Smooth muscle cell (in vitro differentiated cells): ENCODE results near the gene YPEL2. TPM values are rescaled to one million over a fixed set of nuclear protein-coding genes. Genes with fewer than 3 reads are reported as not detected.

Experiments
- DNase-seq: peaks from one replicate; lab custom pipeline; 2025; ENCODE audit not compliant: unreplicated experiment; lab: John Stamatoyannopoulos, UW
- H2AFZ ChIP-seq: fragments of 200-600 bp; sonication (generic); 2 replicates; pipeline ENCODE4 v1.6.0; 2016; ENCODE audit warnings: antibody characterized with exemption, low read depth, mild to moderate bottlenecking
- H3F3A ChIP-seq: fragments of 200-600 bp; sonication (generic); 2 replicates; pipeline ENCODE4 v1.6.0; 2017; ENCODE audit warnings: antibody characterized with exemption, low read depth
- H3K27ac ChIP-seq: fragments of 200-600 bp; sonication (generic); 2 replicates; pipeline ENCODE4 v1.5.1; 2016; ENCODE audit warnings: low read depth, mild to moderate bottlenecking
- H3K27me3 ChIP-seq: fragments of 200-600 bp; sonication (generic); 2 replicates; pipeline ENCODE4 v1.6.1; 2016; ENCODE audit warnings: low read depth, mild to moderate bottlenecking
- H3K36me3 ChIP-seq: fragments of 200-600 bp; sonication (generic); 2 replicates; pipeline ENCODE4 v1.5.1; 2016; ENCODE audit warnings: low read depth
- H3K4me1 ChIP-seq: fragments of 200-600 bp; sonication (generic); 2 replicates; pipeline ENCODE4 v1.5.1; 2016; ENCODE audit warnings: low read depth
- H3K4me2 ChIP-seq: fragments of 200-600 bp; sonication (generic); 2 replicates; pipeline ENCODE4 v1.6.0; 2016; ENCODE audit warnings: mild to moderate bottlenecking
- H3K4me3 ChIP-seq: fragments of 200-600 bp; sonication (generic); 2 replicates; pipeline ENCODE4 v1.5.1; 2016; ENCODE audit warnings: mild to moderate bottlenecking
- H3K79me2 ChIP-seq: fragments of 200-600 bp; sonication (generic); 2 replicates; pipeline ENCODE4 v1.6.0; 2016; ENCODE audit warnings: low read depth, mild to moderate bottlenecking
- H3K9ac ChIP-seq: fragments of 200-600 bp; sonication (generic); 2 replicates; pipeline ENCODE4 v1.6.0; 2016; ENCODE audit warnings: low read depth
- H3K9me3 ChIP-seq: fragments of 200-600 bp; sonication (generic); replicated peaks from 2 replicates; pipeline ENCODE4 v1.5.1; 2016; ENCODE audit warnings: low read depth
- H4K20me1 ChIP-seq: fragments of 200-600 bp; sonication (generic); 2 replicates; pipeline ENCODE4 v1.6.0; 2016; ENCODE audit warnings: low read depth
- WGBS: methylation state at CpG from one replicate; pipeline ENCODE4 v1.1.7; 2016; ENCODE audit warnings: low lambda C conversion rate; 5-methylcytosine and 5-hydroxymethylcytosine counted together
- polyA plus RNA-seq: library from polyadenylated mRNA; unstranded; fragments of >200 nt; fragmentation: Nextera tagmentation; extraction: Ambion mirVana; gene quantifications from 2 replicates; pipeline ENCODE4 v1.2.1, GENCODE V29; 2016
- total RNA-seq: library from RNA; depleted of rRNA; stranded (reverse); fragments of >200 nt; gene quantifications from 2 replicates; pipeline ENCODE4 v1.2.3, GENCODE V29; 2014
- TF ChIP-seq, protein P1 (sequence below): fragments of 200-600 bp; sonication (generic); IDR thresholded peaks from 2 replicates; pipeline ENCODE4 v1.5.1; 2017; ENCODE audit warnings: borderline replicate concordance, mild to moderate bottlenecking, antibody characterized with exemption; ENCODE audit not compliant: insufficient read depth, poor library complexity, severe bottlenecking

The YPEL2 gene
- total and polyA plus RNA-seq, 2 experiments from 2014 or later = 4.0 to 9.6 TPM

DNA sequence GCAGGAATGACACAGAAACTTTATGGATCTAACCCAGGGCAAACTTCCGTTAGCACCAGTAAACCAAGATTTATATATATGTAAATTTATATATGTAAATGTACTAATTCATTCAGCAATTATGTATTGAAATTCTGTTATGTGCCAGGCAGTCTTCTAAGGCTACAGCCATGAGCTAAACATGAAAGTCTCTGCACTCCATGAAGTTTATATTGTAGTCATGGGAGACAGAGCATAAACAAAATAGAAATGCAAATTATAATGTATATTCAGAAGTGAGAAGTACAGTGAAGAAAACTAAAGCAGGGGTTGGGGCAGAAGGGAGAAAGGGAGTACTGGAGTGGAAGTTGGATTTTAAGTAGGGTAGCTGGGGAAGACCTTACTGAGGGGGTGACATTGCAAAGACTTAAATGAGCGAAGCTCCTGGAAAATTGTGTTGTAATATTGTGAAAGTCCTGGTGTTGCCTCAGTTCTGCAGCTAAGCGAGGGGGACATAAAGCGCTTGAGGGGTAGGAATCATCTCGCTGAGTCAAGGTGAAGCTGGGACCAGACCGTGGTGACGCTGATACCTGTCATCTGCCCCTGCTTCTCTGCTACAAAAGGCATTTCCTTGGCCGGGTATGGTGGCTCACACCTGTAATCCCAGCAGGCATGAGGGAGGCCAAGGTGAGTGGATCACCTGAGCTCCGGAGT is 64.8 kb downstream of the YPEL2 start:
- Histone ChIP-seq H3K27ac (no peak overlapping the region), H3K4me3 (no peak overlapping the region), H3K27me3 (no peaks in the 10 kb centered on the region), H3K9me3 (no peaks in the 10 kb centered on the region), H3F3A (no peaks in the 10 kb centered on the region), H2AFZ (no peak overlapping the region), H3K36me3 (no peaks in the 10 kb centered on the region), H3K9ac (no peak overlapping the region), H4K20me1 (no peaks in the 10 kb centered on the region), H3K4me2 (no peak overlapping the region), H3K4me1 (no peaks in the 10 kb centered on the region), H3K79me2 (no peaks in the 10 kb centered on the region)
- WGBS = 98% methylated on average over 9 of the region's 9 CpGs
- no peak for DNase-seq
- TF ChIP-seq, protein P1, sequence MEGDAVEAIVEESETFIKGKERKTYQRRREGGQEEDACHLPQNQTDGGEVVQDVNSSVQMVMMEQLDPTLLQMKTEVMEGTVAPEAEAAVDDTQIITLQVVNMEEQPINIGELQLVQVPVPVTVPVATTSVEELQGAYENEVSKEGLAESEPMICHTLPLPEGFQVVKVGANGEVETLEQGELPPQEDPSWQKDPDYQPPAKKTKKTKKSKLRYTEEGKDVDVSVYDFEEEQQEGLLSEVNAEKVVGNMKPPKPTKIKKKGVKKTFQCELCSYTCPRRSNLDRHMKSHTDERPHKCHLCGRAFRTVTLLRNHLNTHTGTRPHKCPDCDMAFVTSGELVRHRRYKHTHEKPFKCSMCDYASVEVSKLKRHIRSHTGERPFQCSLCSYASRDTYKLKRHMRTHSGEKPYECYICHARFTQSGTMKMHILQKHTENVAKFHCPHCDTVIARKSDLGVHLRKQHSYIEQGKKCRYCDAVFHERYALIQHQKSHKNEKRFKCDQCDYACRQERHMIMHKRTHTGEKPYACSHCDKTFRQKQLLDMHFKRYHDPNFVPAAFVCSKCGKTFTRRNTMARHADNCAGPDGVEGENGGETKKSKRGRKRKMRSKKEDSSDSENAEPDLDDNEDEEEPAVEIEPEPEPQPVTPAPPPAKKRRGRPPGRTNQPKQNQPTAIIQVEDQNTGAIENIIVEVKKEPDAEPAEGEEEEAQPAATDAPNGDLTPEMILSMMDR = no peak

DNA sequence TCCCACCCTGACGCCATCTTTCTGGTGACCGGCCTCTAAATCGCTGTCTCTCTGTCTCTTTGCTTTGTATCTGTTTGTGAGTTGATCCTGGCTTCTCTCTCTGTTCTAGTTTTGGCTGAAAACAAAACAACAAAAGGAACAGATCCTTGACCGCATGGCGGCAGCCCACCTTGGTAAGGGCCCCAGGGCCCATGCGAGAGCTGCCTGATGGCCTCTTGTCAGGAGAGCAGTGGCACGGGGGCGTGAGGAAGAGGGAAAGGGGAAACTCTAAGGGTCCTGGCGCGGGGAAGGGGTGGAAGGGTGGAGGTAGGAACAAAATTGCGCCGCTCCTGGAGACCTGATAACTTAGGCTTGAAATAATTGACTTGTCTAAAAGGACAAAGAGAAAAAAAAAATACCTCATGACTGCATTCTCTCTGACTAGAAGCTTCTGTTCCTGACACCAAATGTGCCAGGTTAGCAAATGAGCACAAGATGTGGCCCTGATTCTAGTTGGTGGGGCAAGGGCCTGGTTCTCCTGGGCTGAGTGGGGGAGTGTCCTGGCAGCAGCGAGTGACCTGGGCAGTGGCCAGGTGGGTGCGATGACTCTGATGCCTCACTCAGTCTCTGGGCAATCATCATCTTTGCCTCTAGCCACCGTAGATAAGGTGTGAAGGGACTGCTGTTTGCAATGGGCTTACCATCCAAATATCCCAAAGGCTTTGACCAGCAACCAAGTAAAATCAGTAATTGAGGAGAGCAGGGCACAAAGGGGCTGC is 66.0 kb downstream of the YPEL2 start:
- H3K9me3 ChIP-seq = no peaks in the 10 kb centered on the region
- no peak overlapping the region for H3K27ac ChIP-seq
- no peak overlapping the region for H2AFZ ChIP-seq
- TF ChIP-seq, protein P1 = no peak
- H3K79me2 ChIP-seq = no peaks in the 10 kb centered on the region
- no peaks in the 10 kb centered on the region for H3F3A ChIP-seq
- no peaks in the 10 kb centered on the region for H3K36me3 ChIP-seq
- no peaks in the 10 kb centered on the region for H3K27me3 ChIP-seq
- no peak overlapping the region for H3K4me3 ChIP-seq
- WGBS = 97% methylated on average over 15 of the region's 15 CpGs
- no peak for DNase-seq
- no peaks in the 10 kb centered on the region for H3K4me1 ChIP-seq
- no peaks in the 10 kb centered on the region for H4K20me1 ChIP-seq
- no peak overlapping the region for H3K4me2 ChIP-seq
- no peak overlapping the region for H3K9ac ChIP-seq

DNA sequence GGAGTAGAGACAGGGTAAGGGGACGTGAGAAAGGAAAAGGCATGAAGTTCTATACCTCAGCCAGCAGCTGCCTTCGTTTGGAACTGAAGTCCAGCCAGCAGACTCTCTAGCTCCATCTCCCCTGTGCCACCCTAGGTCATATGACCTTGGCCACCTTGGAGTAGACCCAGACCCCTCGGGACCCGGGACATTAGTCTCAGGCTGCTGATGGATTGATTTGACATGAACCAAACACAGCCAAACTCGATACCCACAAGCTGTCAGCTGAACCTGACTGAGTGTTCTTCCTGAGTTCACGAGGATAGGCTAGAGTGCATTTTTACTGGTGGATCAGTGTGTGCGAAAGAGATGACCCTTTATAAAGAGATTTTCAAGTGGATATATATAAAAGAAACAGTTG is 68.5 kb downstream of the YPEL2 start:
- H2AFZ ChIP-seq = no peak overlapping the region
- no peaks in the 10 kb centered on the region for H3K9me3 ChIP-seq
- no peaks in the 10 kb centered on the region for H4K20me1 ChIP-seq
- 90% methylated on average over 7 of the region's 7 CpGs for WGBS
- H3K36me3 ChIP-seq = no peaks in the 10 kb centered on the region
- DNase-seq = no peak
- no peak overlapping the region for H3K27ac ChIP-seq
- no peak overlapping the region for H3K4me3 ChIP-seq
- no peak overlapping the region for H3K9ac ChIP-seq
- H3K79me2 ChIP-seq = no peaks in the 10 kb centered on the region
- TF ChIP-seq, protein P1 = no peak
- no peaks in the 10 kb centered on the region for H3K4me1 ChIP-seq
- H3K4me2 ChIP-seq = no peak overlapping the region
- H3F3A ChIP-seq = no peaks in the 10 kb centered on the region
- no peaks in the 10 kb centered on the region for H3K27me3 ChIP-seq

DNA sequence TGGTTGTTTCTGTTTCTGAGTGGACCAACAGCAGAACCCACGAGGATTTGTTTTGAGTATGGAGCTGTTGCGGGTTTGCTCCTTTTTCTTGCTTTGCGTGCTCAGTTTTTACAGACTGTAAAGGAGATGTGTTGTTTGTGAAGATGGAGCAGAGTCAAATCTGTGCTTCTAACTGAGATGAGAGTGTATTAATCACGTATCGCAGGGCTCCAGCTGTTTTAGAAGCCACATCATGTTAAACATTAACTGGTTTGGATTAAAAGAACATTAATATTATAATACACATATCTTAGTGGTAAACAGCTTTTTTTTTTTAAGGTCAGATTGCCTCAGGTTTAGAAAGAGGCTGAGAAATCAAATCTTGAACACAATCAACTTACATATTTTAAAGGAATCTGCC is 69.4 kb downstream of the YPEL2 start:
- DNase-seq = no peak
- Histone ChIP-seq H3K27me3 (no peaks in the 10 kb centered on the region), H2AFZ (no peak overlapping the region), H3K9ac (no peak overlapping the region), H3K9me3 (no peaks in the 10 kb centered on the region), H3K27ac (no peak overlapping the region), H4K20me1 (no peaks in the 10 kb centered on the region), H3K79me2 (no peaks in the 10 kb centered on the region), H3K4me1 (no peaks in the 10 kb centered on the region), H3K36me3 (no peaks in the 10 kb centered on the region), H3K4me2 (no peak overlapping the region), H3K4me3 (no peak overlapping the region), H3F3A (no peaks in the 10 kb centered on the region)
- TF ChIP-seq, protein P1 = no peak
- 80% methylated on average over 5 of the region's 5 CpGs for WGBS
